Activated B cell treated with CpG ODN at 0.5 μM for 24 hours (primary cell): ENCODE results near the gene VCL. TPM values are rescaled to one million over a fixed set of nuclear protein-coding genes. Genes with fewer than 3 reads are reported as not detected.

ENCODE experiments used
- ATAC-seq: fragments of 200-7000 bp; cut with Tn5 transposase; one replicate; pipeline ENCODE4 v1.10.0; 2021; ENCODE audit warnings: low read depth, mild to moderate bottlenecking, moderate library complexity
- CTCF ChIA-PET: fragments of 350-600 bp; sonication (Branson Sonifier 250); formaldehyde crosslinking; loops from one replicate; lab custom pipeline; 2021; ENCODE audit warnings: antibody characterized with exemption; lab: Charles Lee
- POLR2A ChIA-PET: fragments of 350-600 bp; sonication (Branson Sonifier 250); formaldehyde crosslinking; loops from one replicate; lab custom pipeline; 2021; ENCODE audit warnings: antibody characterized with exemption; lab: Charles Lee
- DNase-seq: peaks from one replicate; pipeline ENCODE4 v3.0.0; 2022
- H3K27ac Mint-ChIP-seq: one replicate; pipeline ENCODE4 v1.8.0; 2020; ENCODE audit warnings: mixed read lengths
- H3K27me3 Mint-ChIP-seq: one replicate; pipeline ENCODE4 v1.8.0; 2021; ENCODE audit warnings: mixed read lengths
- H3K36me3 Mint-ChIP-seq: one replicate; pipeline ENCODE4 v1.8.0; 2021; ENCODE audit warnings: low read depth, mixed read lengths
- H3K4me1 Mint-ChIP-seq: one replicate; pipeline ENCODE4 v1.8.0; 2021; ENCODE audit warnings: mixed read lengths
- H3K4me3 Mint-ChIP-seq: one replicate; pipeline ENCODE4 v1.8.0; 2020; ENCODE audit warnings: mild to moderate bottlenecking, mixed read lengths
- H3K9me3 Mint-ChIP-seq: one replicate; pipeline ENCODE4 v1.8.0; 2020; ENCODE audit warnings: mixed read lengths
- intact Hi-C: fragments of 100-400 bp; cut with micrococcal nuclease; formaldehyde crosslinking; loops from one replicate; pipeline ENCODE4 v1.15.1; 2024
- total RNA-seq: library from RNA; stranded (reverse); gene quantifications from 2 replicates; pipeline ENCODE4 v1.2.3, GENCODE V29; 2022
- TF ChIP-seq, protein P1 (sequence below): fragments of 200-600 bp; IDR thresholded peaks from one replicate; pipeline ENCODE4 v1.8.0; 2022; ENCODE audit warnings: antibody characterized with exemption, mild to moderate bottlenecking

VCL gene
- total RNA-seq, 1 donor from 2014 or later, result 21.3 TPM

GRCh38 chr10:73989594-73990150 lies 8.2 kb upstream of the VCL start:
- H3K9me3 Mint-ChIP-seq, result no peaks in the 10 kb centered on the region
- no peak for DNase-seq
- H3K36me3 Mint-ChIP-seq, result no peaks in the 10 kb centered on the region
- POLR2A ChIA-PET, result no interaction called here
- intact Hi-C loops, result no loop called here
- H3K27ac Mint-ChIP-seq, result no peak overlapping the region
- no peaks in the 10 kb centered on the region for H3K27me3 Mint-ChIP-seq
- H3K4me1 Mint-ChIP-seq, result peaks cover 32% of the 10 kb centered on the region
- H3K4me3 Mint-ChIP-seq, result no peak overlapping the region
- CTCF ChIA-PET, result no interaction called here
- TF ChIP-seq, protein P1, sequence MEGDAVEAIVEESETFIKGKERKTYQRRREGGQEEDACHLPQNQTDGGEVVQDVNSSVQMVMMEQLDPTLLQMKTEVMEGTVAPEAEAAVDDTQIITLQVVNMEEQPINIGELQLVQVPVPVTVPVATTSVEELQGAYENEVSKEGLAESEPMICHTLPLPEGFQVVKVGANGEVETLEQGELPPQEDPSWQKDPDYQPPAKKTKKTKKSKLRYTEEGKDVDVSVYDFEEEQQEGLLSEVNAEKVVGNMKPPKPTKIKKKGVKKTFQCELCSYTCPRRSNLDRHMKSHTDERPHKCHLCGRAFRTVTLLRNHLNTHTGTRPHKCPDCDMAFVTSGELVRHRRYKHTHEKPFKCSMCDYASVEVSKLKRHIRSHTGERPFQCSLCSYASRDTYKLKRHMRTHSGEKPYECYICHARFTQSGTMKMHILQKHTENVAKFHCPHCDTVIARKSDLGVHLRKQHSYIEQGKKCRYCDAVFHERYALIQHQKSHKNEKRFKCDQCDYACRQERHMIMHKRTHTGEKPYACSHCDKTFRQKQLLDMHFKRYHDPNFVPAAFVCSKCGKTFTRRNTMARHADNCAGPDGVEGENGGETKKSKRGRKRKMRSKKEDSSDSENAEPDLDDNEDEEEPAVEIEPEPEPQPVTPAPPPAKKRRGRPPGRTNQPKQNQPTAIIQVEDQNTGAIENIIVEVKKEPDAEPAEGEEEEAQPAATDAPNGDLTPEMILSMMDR, result no peak
- ATAC-seq, result no peak

GRCh38 chr10:73991203-73991883 lies 6.6 kb upstream of the VCL start:
- no peaks in the 10 kb centered on the region for H3K36me3 Mint-ChIP-seq
- TF ChIP-seq, protein P1, result no peak
- ChIA-PET POLR2A (interaction anchor here (0.5 to 1.2 kb wide), 6 partner anchors 13 to 71 kb away, joined by 3 to 10 read pairs (median 4); no protein-coding TSS in a partner anchor), CTCF (interaction anchor here (0.6 to 1.2 kb wide), 4 partner anchors 35 to 112 kb away, joined by 3 to 5 read pairs (median 4); no protein-coding TSS in a partner anchor)
- no peak for DNase-seq
- H3K9me3 Mint-ChIP-seq, result no peaks in the 10 kb centered on the region
- H3K27me3 Mint-ChIP-seq, result no peaks in the 10 kb centered on the region
- no peak for ATAC-seq
- intact Hi-C loops, result no loop called here
- H3K4me1 Mint-ChIP-seq, result peaks cover 35% of the 10 kb centered on the region
- peak overlapping the region; percentile 65 for H3K27ac Mint-ChIP-seq
- H3K4me3 Mint-ChIP-seq, result peak overlapping the region; percentile 2

DNA sequence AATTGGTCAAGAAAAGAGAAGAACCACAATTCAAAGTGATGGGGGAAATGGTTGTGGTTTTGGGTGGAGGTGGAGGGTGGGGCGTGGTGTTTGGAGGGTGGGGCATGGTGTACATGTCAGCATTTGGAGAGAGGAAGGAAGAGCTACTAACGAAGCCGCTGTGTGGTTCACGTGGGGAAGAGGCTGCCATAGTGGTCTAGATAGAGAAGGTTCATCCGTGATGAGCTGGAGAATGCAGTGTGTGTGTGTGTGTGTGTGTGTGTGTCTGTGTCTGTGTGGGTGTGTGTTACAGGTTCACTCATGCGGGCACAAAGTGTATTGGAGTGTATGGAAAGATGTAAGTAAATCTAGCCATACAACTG lies 6.1 kb upstream of the VCL start:
- ATAC-seq (peak; percentile 99), DNase-seq (peak; percentile 32)
- Mint-ChIP-seq H3K9me3 (no peaks in the 10 kb centered on the region), H3K27me3 (no peaks in the 10 kb centered on the region), H3K4me3 (peak overlapping the region; percentile 2), H3K4me1 (peaks cover 36% of the 10 kb centered on the region), H3K27ac (peak overlapping the region; percentile 65), H3K36me3 (no peaks in the 10 kb centered on the region)
- intact Hi-C loops, result loop anchor here (1.0 kb wide), 1 partner anchor 35 kb away; no protein-coding TSS in a partner anchor
- ChIA-PET CTCF (interaction anchor here (0.6 to 1.2 kb wide), 5 partner anchors 35 to 112 kb away, joined by 3 to 5 read pairs (median 3); no protein-coding TSS in a partner anchor), POLR2A (interaction anchor here (0.5 to 1.2 kb wide), 7 partner anchors 13 to 862 kb away, joined by 3 to 10 read pairs (median 4); no protein-coding TSS in a partner anchor)
- TF ChIP-seq, protein P1, result no peak

DNA sequence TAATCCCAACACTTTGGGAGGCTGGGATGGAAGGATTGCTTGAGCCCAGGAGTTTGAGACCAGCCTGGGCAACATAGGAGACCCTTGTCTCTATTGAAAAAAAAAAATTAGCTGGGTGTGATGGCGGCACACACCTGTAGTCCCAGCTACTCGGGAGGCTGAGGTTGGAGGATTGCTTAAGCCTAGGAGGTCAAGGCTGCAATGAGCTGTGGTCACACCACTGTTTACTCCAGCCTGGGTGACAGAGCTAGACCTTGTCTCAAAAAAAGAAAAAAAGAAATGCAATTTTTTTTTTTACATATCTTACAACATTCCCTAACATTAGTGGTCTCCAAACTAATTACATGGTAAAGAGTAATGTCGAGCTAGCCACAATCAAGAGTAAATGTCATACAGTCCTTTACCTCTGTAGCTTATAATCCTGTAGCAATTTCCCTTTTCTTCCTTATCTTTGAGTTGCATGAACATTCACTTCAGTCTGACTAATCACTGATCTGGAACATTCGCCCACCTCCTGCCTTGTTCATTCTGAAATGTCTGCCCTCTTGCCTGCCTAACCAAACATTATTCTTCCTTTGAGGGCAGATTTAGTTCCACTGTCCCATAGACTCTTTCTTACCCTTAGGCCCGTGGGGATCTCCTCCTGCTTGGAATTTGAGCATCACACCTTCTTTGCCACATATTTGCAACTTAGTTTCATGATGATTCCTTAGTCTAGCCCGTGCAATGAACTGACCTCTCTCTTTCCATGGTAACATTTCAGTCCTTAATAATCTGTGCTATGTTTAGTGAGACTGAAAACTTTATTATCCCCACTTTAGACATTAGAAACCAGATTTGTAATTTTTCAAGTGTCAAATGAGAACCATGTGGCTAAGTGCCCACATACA lies 4.8 kb upstream of the VCL start:
- intact Hi-C loops, result loop anchor here (1.0 kb wide), 1 partner anchor 36 kb away; no protein-coding TSS in a partner anchor
- Mint-ChIP-seq H3K4me1 (peaks cover 42% of the 10 kb centered on the region), H3K27me3 (no peaks in the 10 kb centered on the region), H3K4me3 (peak overlapping the region; percentile 7), H3K9me3 (no peaks in the 10 kb centered on the region), H3K36me3 (peaks cover 4% of the 10 kb centered on the region), H3K27ac (peak overlapping the region; percentile 46)
- DNase-seq (no peak), ATAC-seq (no peak)
- ChIA-PET CTCF (interaction anchor here (0.6 to 1.6 kb wide), 2 partner anchors 105 to 138 kb away, joined by 3 read pairs; no protein-coding TSS in a partner anchor), POLR2A (interaction anchor here (0.6 kb wide), 2 partner anchors 21 to 29 kb away, joined by 3 to 6 read pairs; no protein-coding TSS in a partner anchor)
- TF ChIP-seq, protein P1, result no peak
